Vagina (tissue), 2 donors: ENCODE data around the gene CRTAP. TPM values are rescaled to one million over a fixed set of nuclear protein-coding genes. Genes with fewer than 3 reads are reported as not detected.
"Not testable (repeated sequence)": the region's sequence is repeated elsewhere in the genome, so short reads cannot be mapped to it uniquely, and the experiment has no call there.

Experiments
- DNase-seq, 2 donors: peaks; one replicate each; pipeline ENCODE4 v3.0.0-alpha.2; 2017; ENCODE audit errors: extremely low spot score in 2 of 2
- H3K27ac ChIP-seq: fragments of 200-600 bp; sonication (generic); one replicate; pipeline ENCODE4 v1.5.1; 2019
- H3K27me3 ChIP-seq: fragments of 200-600 bp; sonication (generic); one replicate; pipeline ENCODE4 v1.5.1; 2019
- H3K36me3 ChIP-seq, 2 donors: fragments of 200-600 bp; sonication (generic); one replicate each; pipeline ENCODE4 v1.5.1; 2017 to 2019
- H3K4me1 ChIP-seq: fragments of 200-600 bp; sonication (generic); one replicate; pipeline ENCODE4 v1.5.1; 2019
- H3K4me3 ChIP-seq, 2 donors: fragments of 200-600 bp; sonication (generic); 1 replicate in 1 of 2; 2 replicates in 1 of 2; pipeline ENCODE4 v1.5.1; 2016 to 2019
- H3K9me3 ChIP-seq: fragments of 200-600 bp; sonication (generic); one replicate; pipeline ENCODE4 v1.5.1; 2019
- CTCF ChIP-seq, 3 experiments: fragments of 450-650 bp in 2 of 3; fragments of 200-600 bp in 1 of 3; sonication (generic) in 1 of 3; IDR thresholded peaks; one replicate each; pipeline ENCODE4 v1.5.1; 2017 to 2019; ENCODE audit warnings: antibody characterized with exemption in 3 of 3, mild to moderate bottlenecking in 2 of 3, moderate library complexity in 2 of 3
- POLR2A ChIP-seq, 2 donors: fragments of 450-650 bp; IDR thresholded peaks; one replicate each; pipeline ENCODE4 v1.6.1; 2017; ENCODE audit warnings: antibody characterized with exemption in 2 of 2, mild to moderate bottlenecking in 2 of 2, moderate library complexity in 2 of 2
- POLR2AphosphoS5 ChIP-seq, 2 donors: sonication (generic); formaldehyde crosslinking; IDR thresholded peaks; one replicate each; pipeline ENCODE4 v1.9.0; 2017; ENCODE audit warnings: antibody characterized with exemption in 2 of 2, mild to moderate bottlenecking in 2 of 2, low read depth in 1 of 2; ENCODE audit not compliant: insufficient read depth in 1 of 2
- intact Hi-C: fragments of 100-400 bp; cut with DNase I; formaldehyde crosslinking; loops from one replicate; pipeline ENCODE4 v1.15.1; 2023
- total RNA-seq: library from RNA; depleted of rRNA; stranded (reverse); fragments of >200 nt; gene quantifications from one replicate; pipeline ENCODE4 v1.2.3, GENCODE V29; 2016

CRTAP gene
- total RNA-seq, 1 donor from 2014 or later = 272 TPM

GRCh38 chr3:33179132-33179531 lies 65.3 kb downstream of the CRTAP start:
- Histone ChIP-seq H3K36me3 (no peaks in the 10 kb centered on the region), H3K9me3 (no peaks in the 10 kb centered on the region), H3K27ac (no peak overlapping the region), H3K4me3 (no peak overlapping the region), H3K4me1 (no peaks in the 10 kb centered on the region), H3K27me3 (no peaks in the 10 kb centered on the region)
- TF ChIP-seq CTCF (IDR thresholded peaks at IDR 0.05) (no peak), POLR2AphosphoS5 (IDR thresholded peaks at IDR 0.05; ENCODE audit: insufficient read depth in 1 of 2, low read depth in 1 of 2) (no peak), POLR2A (IDR thresholded peaks at IDR 0.05) (no peak)
- no peak for DNase-seq
- intact Hi-C loops = no loop called here

- Histone ChIP-seq H3K27me3 (no peaks in the 10 kb centered on the region), H3K4me1 (no peaks in the 10 kb centered on the region), H3K27ac (no peak overlapping the region), H3K9me3 (no peaks in the 10 kb centered on the region), H3K4me3 (no peak overlapping the region), H3K36me3 (no peaks in the 10 kb centered on the region)
- intact Hi-C loops = no loop called here
- no peak for DNase-seq
- no peak for TF ChIP-seq CTCF (IDR thresholded peaks at IDR 0.05)
Measured at GRCh38 chr3:33181229-33181628, 67.4 kb downstream of the CRTAP start.

GRCh38 chr3:33181641-33182040 lies 67.8 kb downstream of the CRTAP start:
- DNase-seq, H3K27ac ChIP-seq, intact Hi-C loops, H3K9me3 ChIP-seq, H3K36me3 ChIP-seq, H3K27me3 ChIP-seq, H3K4me3 ChIP-seq, H3K4me1 ChIP-seq: not testable (repeated sequence)

- no peaks in the 10 kb centered on the region for H3K9me3 ChIP-seq
Measured at GRCh38 chr3:33184863-33185262, 71.0 kb downstream of the CRTAP start.

GRCh38 chr3:33186524-33187367 lies 72.9 kb downstream of the CRTAP start:
- no peak for TF ChIP-seq CTCF (IDR thresholded peaks at IDR 0.05)
- TF ChIP-seq POLR2A (IDR thresholded peaks at IDR 0.05) = no peak
- no peak for TF ChIP-seq POLR2AphosphoS5 (IDR thresholded peaks at IDR 0.05; ENCODE audit: insufficient read depth in 1 of 2, low read depth in 1 of 2)
- intact Hi-C loops = no loop called here
- Histone ChIP-seq H3K27ac (no peak overlapping the region), H3K4me1 (no peaks in the 10 kb centered on the region), H3K9me3 (no peaks in the 10 kb centered on the region), H3K27me3 (no peaks in the 10 kb centered on the region), H3K4me3 (no peak overlapping the region), H3K36me3 (no peaks in the 10 kb centered on the region)
- DNase-seq = no peak

More at GRCh38 chr3:33184863-33185262, 71.0 kb downstream of the CRTAP start:
- Histone ChIP-seq H3K4me1 (no peaks in the 10 kb centered on the region), H3K4me3 (no peak overlapping the region), H3K36me3 (no peaks in the 10 kb centered on the region), H3K27ac (no peak overlapping the region), H3K27me3 (no peaks in the 10 kb centered on the region)
- intact Hi-C loops = no loop called here
- no peak for DNase-seq
- no peak for TF ChIP-seq CTCF (IDR thresholded peaks at IDR 0.05)
- TF ChIP-seq POLR2AphosphoS5 (IDR thresholded peaks at IDR 0.05; ENCODE audit: insufficient read depth in 1 of 2, low read depth in 1 of 2) = no peak
- TF ChIP-seq POLR2A (IDR thresholded peaks at IDR 0.05) = no peak
